Loucy (cell line): ENCODE results near the gene ADRA1B.

Experiments used
- H2AFZ ChIP-seq: fragments of 200-600 bp; sonication (generic); 2 replicates; pipeline ENCODE4 v1.6.0; 2016; ENCODE audit warnings: antibody characterized with exemption, mild to moderate bottlenecking, low read length, moderate library complexity
- H3F3A ChIP-seq: fragments of 200-600 bp; 2 replicates; pipeline ENCODE4 v1.6.0; 2016; ENCODE audit warnings: antibody characterized with exemption, low read depth, mild to moderate bottlenecking
- H3K27me3 ChIP-seq: fragments of 200-600 bp; sonication (generic); 2 replicates; pipeline ENCODE4 v1.6.1; 2014; ENCODE audit warnings: low read length, mild to moderate bottlenecking; ENCODE audit not compliant: insufficient read depth, poor library complexity, severe bottlenecking
- H3K36me3 ChIP-seq: fragments of 200-600 bp; sonication (generic); 2 replicates; pipeline ENCODE4 v1.6.1; 2016; ENCODE audit warnings: low read length; ENCODE audit not compliant: insufficient read depth
- H3K4me1 ChIP-seq: fragments of 200-600 bp; sonication (generic); 2 replicates; pipeline ENCODE4 v1.5.1; 2014; ENCODE audit warnings: low read length, mild to moderate bottlenecking; ENCODE audit not compliant: insufficient read depth, poor library complexity, severe bottlenecking
- H3K4me2 ChIP-seq: fragments of 200-600 bp; sonication (generic); 2 replicates; pipeline ENCODE4 v1.6.0; 2014; ENCODE audit warnings: antibody characterized with exemption, low read length, low read depth, mild to moderate bottlenecking; ENCODE audit not compliant: poor library complexity, severe bottlenecking
- H3K4me3 ChIP-seq: fragments of 200-600 bp; sonication (generic); 2 replicates; pipeline ENCODE4 v1.5.1; 2014; ENCODE audit warnings: low read length, mild to moderate bottlenecking, mixed read lengths; ENCODE audit not compliant: poor library complexity, severe bottlenecking
- H3K79me2 ChIP-seq: fragments of 200-600 bp; sonication (generic); 2 replicates; pipeline ENCODE4 v1.6.1; 2014; ENCODE audit warnings: low read length; ENCODE audit not compliant: insufficient read depth
- H3K9ac ChIP-seq: fragments of 200-600 bp; sonication (generic); 2 replicates; pipeline ENCODE4 v1.6.0; 2014; ENCODE audit warnings: mild to moderate bottlenecking, low read depth, low read length, moderate library complexity; ENCODE audit not compliant: poor library complexity, severe bottlenecking
- H3K9me2 ChIP-seq: fragments of 200-600 bp; sonication (generic); replicated peaks from 2 replicates; pipeline ENCODE4 v1.6.1; 2016; ENCODE audit warnings: low read depth, low read length, mixed read lengths
- H3K9me3 ChIP-seq: fragments of 200-600 bp; sonication (generic); 2 replicates; pipeline ENCODE4 v1.6.1; 2014; ENCODE audit warnings: mild to moderate bottlenecking, antibody characterized with exemption, low read length, low read depth; ENCODE audit not compliant: insufficient read depth
- H4K20me1 ChIP-seq: fragments of 200-600 bp; sonication (generic); 2 replicates; pipeline ENCODE4 v1.6.0; 2014; ENCODE audit warnings: antibody characterized with exemption, low read length, mild to moderate bottlenecking; ENCODE audit not compliant: insufficient read depth, poor library complexity, severe bottlenecking
- EZH2phosphoT487 ChIP-seq: fragments of 200-600 bp; IDR thresholded peaks from 2 replicates; pipeline ENCODE4 v1.6.1; 2018; ENCODE audit warnings: antibody characterized with exemption, mild to moderate bottlenecking, moderate library complexity, borderline replicate concordance
- TF ChIP-seq, protein P1 (sequence below): fragments of 200-600 bp; sonication (generic); conservative IDR thresholded peaks from 2 replicates; pipeline ENCODE4 v1.5.1; 2014; ENCODE audit warnings: mild to moderate bottlenecking, antibody characterized with exemption, low read length

Gene ADRA1B

DNA sequence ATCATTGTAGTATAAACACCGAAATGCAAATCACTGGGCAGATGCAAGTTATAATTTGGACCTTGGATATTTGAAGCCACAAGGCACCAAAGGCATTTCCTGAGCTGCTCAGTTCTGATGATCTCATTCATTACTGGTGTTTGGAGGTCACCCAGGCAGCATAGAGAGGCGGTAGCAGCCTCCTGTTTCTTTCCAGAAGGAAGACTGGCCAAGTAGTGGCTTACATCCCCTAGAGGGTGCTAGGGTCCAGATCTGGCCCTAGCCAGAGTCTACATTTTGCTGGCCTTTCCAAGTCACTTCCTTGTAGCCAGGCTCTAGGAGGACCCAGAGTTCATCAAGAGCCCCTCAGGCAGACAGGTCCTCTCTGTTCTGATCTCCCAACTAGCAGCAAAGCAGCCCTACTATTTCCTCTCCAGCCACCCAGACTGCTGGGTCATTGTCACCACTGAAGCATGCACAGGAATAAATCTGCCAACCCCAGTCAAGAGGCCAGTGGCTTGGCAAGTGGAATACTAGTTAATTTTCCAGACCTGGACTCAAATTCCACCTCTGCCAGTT is 59.3 kb downstream of the ADRA1B start:
- H3K36me3 ChIP-seq, result no peaks in the 10 kb centered on the region
- H3K9me3 ChIP-seq, result no peaks in the 10 kb centered on the region
- H3K4me3 ChIP-seq, result no peak overlapping the region
- H3K79me2 ChIP-seq, result no peaks in the 10 kb centered on the region
- no peak overlapping the region for H2AFZ ChIP-seq
- H4K20me1 ChIP-seq, result no peaks in the 10 kb centered on the region
- H3K9ac ChIP-seq, result no peak overlapping the region
- TF ChIP-seq, protein P1, sequence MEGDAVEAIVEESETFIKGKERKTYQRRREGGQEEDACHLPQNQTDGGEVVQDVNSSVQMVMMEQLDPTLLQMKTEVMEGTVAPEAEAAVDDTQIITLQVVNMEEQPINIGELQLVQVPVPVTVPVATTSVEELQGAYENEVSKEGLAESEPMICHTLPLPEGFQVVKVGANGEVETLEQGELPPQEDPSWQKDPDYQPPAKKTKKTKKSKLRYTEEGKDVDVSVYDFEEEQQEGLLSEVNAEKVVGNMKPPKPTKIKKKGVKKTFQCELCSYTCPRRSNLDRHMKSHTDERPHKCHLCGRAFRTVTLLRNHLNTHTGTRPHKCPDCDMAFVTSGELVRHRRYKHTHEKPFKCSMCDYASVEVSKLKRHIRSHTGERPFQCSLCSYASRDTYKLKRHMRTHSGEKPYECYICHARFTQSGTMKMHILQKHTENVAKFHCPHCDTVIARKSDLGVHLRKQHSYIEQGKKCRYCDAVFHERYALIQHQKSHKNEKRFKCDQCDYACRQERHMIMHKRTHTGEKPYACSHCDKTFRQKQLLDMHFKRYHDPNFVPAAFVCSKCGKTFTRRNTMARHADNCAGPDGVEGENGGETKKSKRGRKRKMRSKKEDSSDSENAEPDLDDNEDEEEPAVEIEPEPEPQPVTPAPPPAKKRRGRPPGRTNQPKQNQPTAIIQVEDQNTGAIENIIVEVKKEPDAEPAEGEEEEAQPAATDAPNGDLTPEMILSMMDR, result no peak
- TF ChIP-seq EZH2phosphoT487, result no peak
- no peaks in the 10 kb centered on the region for H3K27me3 ChIP-seq
- H3K4me1 ChIP-seq, result no peaks in the 10 kb centered on the region
- H3K4me2 ChIP-seq, result no peak overlapping the region
- no peaks in the 10 kb centered on the region for H3K9me2 ChIP-seq
- no peaks in the 10 kb centered on the region for H3F3A ChIP-seq

DNA sequence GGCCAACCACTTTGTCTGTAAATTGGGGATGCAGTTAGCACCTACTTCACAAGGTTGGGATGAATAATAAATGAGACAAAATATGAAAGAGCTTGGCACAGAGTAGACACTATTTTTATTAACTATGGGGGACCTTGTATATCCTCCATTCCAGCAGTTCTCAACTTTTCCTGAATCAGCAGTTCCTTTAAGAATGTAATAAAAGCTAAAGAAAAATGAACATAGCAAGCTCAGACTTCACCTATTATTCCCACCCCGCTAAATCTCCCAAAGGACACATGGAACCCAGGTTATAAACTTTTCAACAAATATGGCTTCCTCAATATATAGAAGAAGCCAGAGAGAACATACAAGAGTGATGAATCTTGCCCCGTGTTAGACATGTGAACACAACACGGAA is 60.6 kb downstream of the ADRA1B start:
- Histone ChIP-seq H4K20me1 (no peaks in the 10 kb centered on the region), H3K9me2 (no peaks in the 10 kb centered on the region), H3K79me2 (no peaks in the 10 kb centered on the region), H3K27me3 (no peaks in the 10 kb centered on the region), H3K9ac (no peak overlapping the region), H3K4me3 (no peak overlapping the region), H3K9me3 (no peaks in the 10 kb centered on the region), H3K4me2 (no peak overlapping the region), H3K36me3 (no peaks in the 10 kb centered on the region), H2AFZ (no peak overlapping the region), H3F3A (no peaks in the 10 kb centered on the region), H3K4me1 (no peaks in the 10 kb centered on the region)
- TF ChIP-seq EZH2phosphoT487, result no peak
- TF ChIP-seq, protein P1, result no peak

DNA sequence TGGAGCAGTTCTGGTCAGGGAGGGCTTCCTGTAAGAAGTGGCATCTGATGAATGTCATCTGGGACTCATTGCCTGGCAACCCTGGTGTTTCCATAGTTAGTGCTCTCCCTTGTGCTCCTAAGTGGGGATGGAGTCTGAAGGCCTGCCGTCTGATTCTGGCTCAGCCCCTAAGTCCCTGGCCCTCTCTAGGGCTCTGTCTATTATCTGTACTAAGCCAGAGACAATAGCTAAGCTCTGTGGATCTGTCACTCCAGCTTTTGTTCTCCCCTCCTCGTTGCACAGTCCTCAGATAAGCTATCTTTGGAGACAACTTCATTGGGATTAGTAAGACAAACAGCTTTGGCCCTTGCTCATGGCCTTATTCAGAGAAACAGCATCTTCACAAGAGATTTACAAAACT is 62.1 kb downstream of the ADRA1B start:
- Histone ChIP-seq H3K4me1 (no peaks in the 10 kb centered on the region), H3K79me2 (no peaks in the 10 kb centered on the region), H3K9me3 (no peaks in the 10 kb centered on the region), H3K9me2 (no peaks in the 10 kb centered on the region), H3F3A (no peaks in the 10 kb centered on the region), H3K27me3 (no peaks in the 10 kb centered on the region), H3K36me3 (no peaks in the 10 kb centered on the region), H3K9ac (no peak overlapping the region), H3K4me2 (no peak overlapping the region), H3K4me3 (no peak overlapping the region), H4K20me1 (no peaks in the 10 kb centered on the region), H2AFZ (no peak overlapping the region)
- TF ChIP-seq, protein P1, result no peak
- TF ChIP-seq EZH2phosphoT487, result no peak
